ENCODE data around the gene CAPN15.

The CAPN15 gene

GRCh38 chr16:561957-562938 is 34.7 kb downstream of the CAPN15 start:
- no peak for DNase-seq (ENCODE audit: low read depth)

GRCh38 chr16:563072-563644 is 35.6 kb downstream of the CAPN15 start:
- no peak for DNase-seq (ENCODE audit: low read depth)

GRCh38 chr16:564690-565418 is 37.3 kb downstream of the CAPN15 start:
- DNase-seq (ENCODE audit: low read depth), result no peak

GRCh38 chr16:565419-566330 is 38.2 kb downstream of the CAPN15 start:
- no peak for DNase-seq (ENCODE audit: low read depth)

- DNase-seq (ENCODE audit: low read depth), result no peak
These were observed 39.2 kb downstream of the CAPN15 start, which contains the start of gene NHLRC4 for GRCh38 chr16:566475-567372. TSS of gene NHLRC4 (plus strand) at chr16:567005. CDS start at chr16:568048, 1,043 bp downstream.

GRCh38 chr16:567373-568256 is 40.1 kb downstream of the CAPN15 start:
- no peak for DNase-seq (ENCODE audit: low read depth)

- no peak for DNase-seq (ENCODE audit: low read depth)
These were observed 41.1 kb downstream of the CAPN15 start for GRCh38 chr16:568401-569258.

- DNase-seq (ENCODE audit: low read depth), result peak; percentile 66
These were observed 42.1 kb downstream of the CAPN15 start, which contains the start of gene PIGQ for GRCh38 chr16:569445-570254. TSS of gene PIGQ (plus strand) at chr16:569968. CDS start at chr16:574075, 4,107 bp downstream.

- no peak for DNase-seq (ENCODE audit: low read depth)
These were observed 45.5 kb downstream of the CAPN15 start for GRCh38 chr16:572865-573650.

GRCh38 chr16:574021-574760 is 46.7 kb downstream of the CAPN15 start:
- DNase-seq (ENCODE audit: low read depth), result no peak

GRCh38 chr16:575354-576196 is 48.1 kb downstream of the CAPN15 start:
- DNase-seq (ENCODE audit: low read depth), result no peak

- DNase-seq (ENCODE audit: low read depth), result no peak
These were observed 48.8 kb downstream of the CAPN15 start for GRCh38 chr16:576197-576822.

GRCh38 chr16:576823-577201 is 49.3 kb downstream of the CAPN15 start:
- DNase-seq (ENCODE audit: low read depth), result no peak

- no peak for DNase-seq (ENCODE audit: low read depth)
These were observed 50.3 kb downstream of the CAPN15 start for GRCh38 chr16:577796-578195.

Measured in activated T-cell treated with anti-CD3 and anti-CD28 coated beads for 24 hours (primary cell).